Endodermal cell (in vitro differentiated cells): ENCODE measurements around the gene TIGD1. TPM values are rescaled to one million over a fixed set of nuclear protein-coding genes. Genes with fewer than 3 reads are reported as not detected.
A peak's percentile ranks its signal among the peaks of the same experiment; 100 is the strongest.

Source experiments
- DNase-seq: peaks from one replicate; pipeline ENCODE4 v3.0.0-alpha.2; 2017
- H3K27ac ChIP-seq: 2 replicates; pipeline ENCODE4 v1.5.1; 2013; ENCODE audit warnings: mild to moderate bottlenecking, low read depth, low read length, moderate library complexity
- H3K27me3 ChIP-seq: 2 replicates; pipeline ENCODE4 v1.6.1; 2013; ENCODE audit warnings: mild to moderate bottlenecking, low read length, moderate library complexity; ENCODE audit not compliant: insufficient read depth, control insufficient read depth, poor library complexity, severe bottlenecking
- H3K36me3 ChIP-seq: 2 replicates; pipeline ENCODE4 v1.7.0; 2013; ENCODE audit warnings: mild to moderate bottlenecking, low read length, moderate library complexity; ENCODE audit not compliant: control insufficient read depth, insufficient read depth
- H3K4me1 ChIP-seq: one replicate; pipeline ENCODE4 v1.7.0; 2013; ENCODE audit warnings: low read length; ENCODE audit not compliant: control insufficient read depth, insufficient read depth
- H3K4me3 ChIP-seq: 2 replicates; pipeline ENCODE4 v1.5.1; 2013; ENCODE audit warnings: mild to moderate bottlenecking, low read length, moderate library complexity
- H3K9ac ChIP-seq: 2 replicates; pipeline ENCODE4 v1.6.1; 2013; ENCODE audit warnings: mild to moderate bottlenecking, low read length, moderate library complexity; ENCODE audit not compliant: poor library complexity, severe bottlenecking; ENCODE audit errors: extremely low read depth
- H3K9me3 ChIP-seq: 2 replicates; pipeline ENCODE4 v1.6.1; 2013; ENCODE audit warnings: mild to moderate bottlenecking, low read length, moderate library complexity; ENCODE audit not compliant: control insufficient read depth
- H3K27ac Mint-ChIP-seq: 2 replicates; pipeline ENCODE4 v1.8.0; 2020; ENCODE audit warnings: mixed read lengths
- H3K27me3 Mint-ChIP-seq: 2 replicates; pipeline ENCODE4 v1.8.0; 2021; ENCODE audit warnings: mild to moderate bottlenecking, mixed read lengths; ENCODE audit not compliant: insufficient read depth
- H3K36me3 Mint-ChIP-seq: 2 replicates; pipeline ENCODE4 v1.8.0; 2020; ENCODE audit warnings: low read depth, mixed read lengths
- H3K4me1 Mint-ChIP-seq: 2 replicates; pipeline ENCODE4 v1.8.0; 2020; ENCODE audit warnings: mixed read lengths
- H3K4me3 Mint-ChIP-seq: 2 replicates; pipeline ENCODE4 v1.8.0; 2020; ENCODE audit warnings: mild to moderate bottlenecking, moderate library complexity, mixed read lengths
- H3K9me3 Mint-ChIP-seq: 2 replicates; pipeline ENCODE4 v1.8.0; 2020; ENCODE audit warnings: mild to moderate bottlenecking, mixed read lengths
- WGBS, 2 experiments: methylation state at CpG; one replicate each; pipeline versions ENCODE4 v1.1.5 to v1.1.7; 2013; ENCODE audit warnings: missing lambda C conversion rate in 2 of 2, mixed read lengths in 1 of 2; ENCODE audit not compliant: insufficient coverage in 1 of 2, insufficient read length in 1 of 2; 5-methylcytosine and 5-hydroxymethylcytosine counted together
- total RNA-seq, 2 donors: library from RNA; stranded (reverse); fragmentation: NEBNext Ultra II Directional in 1 of 2; extraction: Animal tissue kit (Norgen Biotek cat#: 25700) in 1 of 2; gene quantifications; 2 replicates in 1 of 2; 3 replicates in 1 of 2; pipeline ENCODE4 v1.2.1, GENCODE V29; 2021
- TF ChIP-seq, protein P1 (sequence below): fragments of 200-600 bp; sonication (generic); conservative IDR thresholded peaks from 2 replicates; pipeline ENCODE4 v1.5.0; 2021; ENCODE audit warnings: antibody characterized with exemption, mild to moderate bottlenecking

The TIGD1 gene
- total RNA-seq, 2 donors from 2014 or later, result 6.5 to 6.7 TPM

DNA sequence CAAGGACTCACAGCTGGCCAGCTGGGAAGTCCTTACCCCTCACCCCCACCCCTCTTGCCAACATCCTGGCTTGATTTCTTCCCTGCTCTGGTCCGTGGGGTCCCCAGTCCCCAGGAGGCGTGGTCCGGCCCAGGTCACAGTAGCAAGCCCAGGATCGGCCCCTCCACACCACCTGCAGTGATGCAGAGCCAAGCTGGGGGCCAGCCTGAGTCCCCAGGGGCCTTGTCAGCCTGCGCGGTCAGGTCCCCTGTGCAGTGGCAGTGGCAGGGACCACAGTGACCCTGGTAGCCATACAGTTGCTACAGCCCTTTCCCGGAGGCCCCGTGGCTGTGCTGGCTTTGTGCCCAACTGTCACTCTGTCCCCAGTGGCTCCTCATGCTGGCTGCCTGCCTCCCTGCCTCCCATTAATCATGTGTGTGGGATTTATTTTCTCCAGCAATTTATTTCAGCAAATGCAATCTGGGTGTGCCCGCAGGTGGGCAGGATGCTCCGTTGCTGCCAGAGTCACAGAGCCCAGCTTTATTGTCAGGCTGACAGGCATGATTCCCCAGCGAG lies 38.9 kb downstream of the TIGD1 start:
- Histone ChIP-seq H3K9ac (no peak overlapping the region), H3K4me1 (no peaks in the 10 kb centered on the region), H3K27ac (no peak overlapping the region), H3K4me3 (no peak overlapping the region), H3K36me3 (no peaks in the 10 kb centered on the region), H3K9me3 (no peaks in the 10 kb centered on the region), H3K27me3 (peaks cover 13% of the 10 kb centered on the region)
- TF ChIP-seq, protein P1, sequence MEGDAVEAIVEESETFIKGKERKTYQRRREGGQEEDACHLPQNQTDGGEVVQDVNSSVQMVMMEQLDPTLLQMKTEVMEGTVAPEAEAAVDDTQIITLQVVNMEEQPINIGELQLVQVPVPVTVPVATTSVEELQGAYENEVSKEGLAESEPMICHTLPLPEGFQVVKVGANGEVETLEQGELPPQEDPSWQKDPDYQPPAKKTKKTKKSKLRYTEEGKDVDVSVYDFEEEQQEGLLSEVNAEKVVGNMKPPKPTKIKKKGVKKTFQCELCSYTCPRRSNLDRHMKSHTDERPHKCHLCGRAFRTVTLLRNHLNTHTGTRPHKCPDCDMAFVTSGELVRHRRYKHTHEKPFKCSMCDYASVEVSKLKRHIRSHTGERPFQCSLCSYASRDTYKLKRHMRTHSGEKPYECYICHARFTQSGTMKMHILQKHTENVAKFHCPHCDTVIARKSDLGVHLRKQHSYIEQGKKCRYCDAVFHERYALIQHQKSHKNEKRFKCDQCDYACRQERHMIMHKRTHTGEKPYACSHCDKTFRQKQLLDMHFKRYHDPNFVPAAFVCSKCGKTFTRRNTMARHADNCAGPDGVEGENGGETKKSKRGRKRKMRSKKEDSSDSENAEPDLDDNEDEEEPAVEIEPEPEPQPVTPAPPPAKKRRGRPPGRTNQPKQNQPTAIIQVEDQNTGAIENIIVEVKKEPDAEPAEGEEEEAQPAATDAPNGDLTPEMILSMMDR, result no peak
- Mint-ChIP-seq H3K27ac (no peak overlapping the region), H3K4me3 (no peak overlapping the region), H3K27me3 (peaks cover 8% of the 10 kb centered on the region), H3K4me1 (no peaks in the 10 kb centered on the region), H3K36me3 (no peaks in the 10 kb centered on the region), H3K9me3 (no peaks in the 10 kb centered on the region)
- no peak for DNase-seq
- WGBS, 2 experiments, result 84 to 92% methylated on average over 6 to 11 of the region's 11 CpGs

DNA sequence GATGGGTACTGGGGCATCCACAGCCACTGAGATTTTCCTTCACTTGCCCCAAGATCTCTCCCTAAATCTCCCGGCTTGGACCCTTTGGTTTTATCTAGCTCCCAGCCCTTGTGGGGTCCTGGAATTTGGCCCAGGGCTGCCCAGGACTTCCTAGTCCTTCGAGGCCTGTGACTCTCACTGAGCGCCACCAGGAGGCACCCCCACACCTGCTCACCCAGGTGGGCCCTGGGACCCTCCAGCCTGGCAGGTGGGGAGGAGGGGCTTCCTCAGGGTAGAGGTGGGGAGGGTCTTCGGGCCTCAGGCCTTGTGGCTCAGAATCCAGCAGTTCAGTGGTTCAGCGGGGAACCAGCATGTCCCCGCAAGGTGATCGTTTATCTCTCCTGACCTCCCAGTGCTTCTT lies 42.1 kb downstream of the TIGD1 start:
- TF ChIP-seq, protein P1, result peak; percentile 67
- no peak overlapping the region for H3K27ac ChIP-seq
- H3K4me1 ChIP-seq, result no peaks in the 10 kb centered on the region
- no peaks in the 10 kb centered on the region for H3K9me3 ChIP-seq
- Mint-ChIP-seq H3K4me3 (no peak overlapping the region), H3K27me3 (peaks cover 38% of the 10 kb centered on the region), H3K27ac (no peak overlapping the region), H3K36me3 (no peaks in the 10 kb centered on the region), H3K4me1 (no peaks in the 10 kb centered on the region), H3K9me3 (no peaks in the 10 kb centered on the region)
- peaks cover 44% of the 10 kb centered on the region for H3K27me3 ChIP-seq
- 85 to 96% methylated on average over 4 to 7 of the region's 7 CpGs for WGBS, 2 experiments
- DNase-seq, result peak; percentile 68
- H3K4me3 ChIP-seq, result no peak overlapping the region
- no peak overlapping the region for H3K9ac ChIP-seq
- no peaks in the 10 kb centered on the region for H3K36me3 ChIP-seq

DNA sequence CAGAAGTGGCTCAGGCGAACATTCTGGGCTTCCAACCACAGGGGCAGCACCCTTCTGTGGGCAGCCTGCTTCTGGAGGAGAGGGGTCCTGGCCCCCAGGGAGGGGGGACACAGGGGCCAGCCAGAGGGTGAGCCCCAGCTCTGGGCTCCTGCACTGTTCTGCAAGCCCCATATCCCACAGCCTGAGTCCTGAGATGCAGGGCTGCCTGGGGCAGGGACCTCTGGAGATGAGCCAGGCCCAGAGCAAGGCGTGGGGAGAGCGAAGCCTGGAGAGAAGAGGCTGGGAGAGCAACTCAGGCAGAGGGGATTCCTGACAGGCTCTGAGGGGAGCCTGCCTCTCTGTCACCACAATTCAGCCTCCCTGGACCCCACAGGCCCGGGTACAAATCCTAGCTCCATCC lies 43.6 kb downstream of the TIGD1 start:
- Mint-ChIP-seq H3K27ac (no peak overlapping the region), H3K27me3 (peaks cover 45% of the 10 kb centered on the region), H3K4me1 (peaks cover 4% of the 10 kb centered on the region), H3K4me3 (no peak overlapping the region), H3K9me3 (no peaks in the 10 kb centered on the region), H3K36me3 (no peaks in the 10 kb centered on the region)
- Histone ChIP-seq H3K27ac (no peak overlapping the region), H3K9me3 (no peaks in the 10 kb centered on the region), H3K4me3 (no peak overlapping the region), H3K36me3 (no peaks in the 10 kb centered on the region), H3K9ac (no peak overlapping the region), H3K27me3 (peaks cover 54% of the 10 kb centered on the region), H3K4me1 (peaks cover 3% of the 10 kb centered on the region)
- TF ChIP-seq, protein P1, result no peak
- no peak for DNase-seq
- WGBS, 2 experiments, result 91 to 100% methylated on average over 1 to 4 of the region's 4 CpGs
